WTC11 (cell line): ENCODE measurements around the gene FGFRL1.
"Not testable (repeated sequence)": the region's sequence is repeated elsewhere in the genome, so short reads cannot be mapped to it uniquely, and the experiment has no call there.

Source experiments
- ATF3 ChIP-seq: sonication (generic); formaldehyde crosslinking; conservative IDR thresholded peaks from 2 replicates; pipeline ENCODE4 v1.8.1; 2022; ENCODE audit warnings: mild to moderate bottlenecking, missing genetic modification reagents
- CBFB ChIP-seq: sonication (generic); formaldehyde crosslinking; IDR thresholded peaks from 2 replicates; pipeline ENCODE4 v1.8.1; 2022; ENCODE audit warnings: mild to moderate bottlenecking, low read depth, missing genetic modification reagents
- CREB1 ChIP-seq: sonication (generic); formaldehyde crosslinking; IDR thresholded peaks from 2 replicates; pipeline ENCODE4 v1.8.0; 2023; ENCODE audit warnings: mild to moderate bottlenecking, missing genetic modification reagents
- CTCF ChIP-seq: fragments of 200-600 bp; IDR thresholded peaks from 2 replicates; pipeline ENCODE4 v1.8.0; 2022; ENCODE audit warnings: antibody characterized with exemption
- NFYB ChIP-seq: sonication (generic); formaldehyde crosslinking; conservative IDR thresholded peaks from 2 replicates; pipeline ENCODE4 v1.8.0; 2022; ENCODE audit warnings: low read depth, missing genetic modification reagents
- USF2 ChIP-seq: sonication (generic); formaldehyde crosslinking; IDR thresholded peaks from 2 replicates; pipeline ENCODE4 v1.8.1; 2023; ENCODE audit warnings: mild to moderate bottlenecking, missing genetic modification reagents, moderate library complexity
- ZNF121 ChIP-seq: sonication (generic); formaldehyde crosslinking; IDR thresholded peaks from 2 replicates; pipeline ENCODE4 v1.8.0; 2023; ENCODE audit warnings: missing genetic modification reagents
- ZNF138 ChIP-seq: sonication (generic); formaldehyde crosslinking; conservative IDR thresholded peaks from 2 replicates; pipeline ENCODE4 v1.8.1; 2022; ENCODE audit warnings: mild to moderate bottlenecking, moderate library complexity, missing genetic modification reagents
- ZNF423 ChIP-seq: fragments of 250-450 bp; sonication (Bioruptor Pico); IDR thresholded peaks from 2 replicates; pipeline ENCODE4 v2.1.2; 2022; ENCODE audit warnings: mild to moderate bottlenecking, moderate library complexity
- ZSCAN18 ChIP-seq: fragments of 250-450 bp; sonication (Bioruptor Pico); IDR thresholded peaks from 2 replicates; pipeline ENCODE4 v2.1.2; 2022; ENCODE audit warnings: mild to moderate bottlenecking, moderate library complexity

- not testable (repeated sequence) for TF ChIP-seq ZNF423 (CRISPR knock-in tag); NFYB; USF2 (CRISPR knock-in tag); CREB1 (CRISPR knock-in tag); ZNF138 (CRISPR knock-in tag); CTCF; ZSCAN18 (CRISPR knock-in tag); ATF3 (CRISPR knock-in tag); ZNF121 (CRISPR knock-in tag); CBFB (CRISPR knock-in tag)
Observed at GRCh38 chr4:1053891-1054290, 42.5 kb downstream of the FGFRL1 start.
